Gastroesophageal sphincter (tissue), 3 donors: ENCODE data around the gene ZCCHC3.

Experiments used
- CTCF ChIP-seq, 4 experiments: fragments of 200-600 bp in 2 of 4; fragments of 450-650 bp in 2 of 4; sonication (generic) in 1 of 4; IDR thresholded peaks; one replicate each; pipeline ENCODE4 v1.5.1; 2017 to 2019; ENCODE audit warnings: antibody characterized with exemption in 4 of 4, mild to moderate bottlenecking in 2 of 4, moderate library complexity in 2 of 4
- POLR2AphosphoS5 ChIP-seq: sonication (generic); formaldehyde crosslinking; IDR thresholded peaks from one replicate; pipeline ENCODE4 v1.6.1; 2017; ENCODE audit warnings: antibody characterized with exemption

DNA sequence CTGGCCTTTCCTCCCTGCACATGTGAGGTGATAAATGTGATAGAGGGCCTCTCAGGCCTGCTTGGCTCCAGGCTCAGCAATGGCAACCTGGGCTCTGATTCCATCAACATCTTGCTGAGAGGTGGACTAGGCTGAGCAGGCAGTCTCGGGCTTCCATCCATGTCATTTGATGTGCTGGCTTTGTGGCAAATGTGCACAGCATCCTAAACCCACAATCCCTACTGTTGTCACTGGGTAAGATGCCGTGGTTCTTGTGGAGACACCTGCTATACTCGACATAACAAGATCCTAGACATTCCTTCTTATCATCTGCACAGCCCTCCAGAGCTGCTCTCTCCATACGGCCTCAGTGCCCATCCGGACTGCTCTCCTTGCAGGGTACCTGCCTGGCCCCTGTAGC is 2.8 kb upstream of the ZCCHC3 start:
- no peak for TF ChIP-seq CTCF (IDR thresholded peaks at IDR 0.05)
- TF ChIP-seq POLR2AphosphoS5 = no peak
